NCI-H510A treated with DMSO at 0.1 percent for 48 hours (cell line): Measurements from ENCODE around the gene PPFIBP2.
"Not testable (repeated sequence)": the region's sequence is repeated elsewhere in the genome, so short reads cannot be mapped to it uniquely, and the experiment has no call there.

ENCODE experiments used
- DNase-seq: peaks from one replicate; lab custom pipeline; 2025; lab: John Stamatoyannopoulos, UW

PPFIBP2 gene

DNA sequence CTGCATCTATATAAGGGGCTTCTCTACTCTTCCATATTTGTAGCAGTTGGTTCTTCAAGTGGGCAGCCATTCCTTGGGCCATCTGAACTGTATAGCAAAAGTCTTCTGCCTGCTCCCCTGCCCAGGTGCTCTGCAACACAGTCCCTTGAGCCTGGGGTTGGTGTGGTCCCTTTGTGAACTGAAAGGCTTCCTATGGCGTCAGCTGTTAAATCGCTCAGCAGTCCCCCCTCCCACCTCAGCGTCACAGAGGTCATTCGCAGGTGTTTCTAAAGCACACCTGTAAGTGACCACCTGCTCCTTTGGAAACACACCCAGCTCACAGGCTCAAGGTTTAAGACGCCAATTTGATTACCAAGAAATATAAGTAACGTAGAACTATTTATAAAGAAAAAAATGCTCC is 122.6 kb downstream of the PPFIBP2 start:
- DNase-seq: no peak

DNA sequence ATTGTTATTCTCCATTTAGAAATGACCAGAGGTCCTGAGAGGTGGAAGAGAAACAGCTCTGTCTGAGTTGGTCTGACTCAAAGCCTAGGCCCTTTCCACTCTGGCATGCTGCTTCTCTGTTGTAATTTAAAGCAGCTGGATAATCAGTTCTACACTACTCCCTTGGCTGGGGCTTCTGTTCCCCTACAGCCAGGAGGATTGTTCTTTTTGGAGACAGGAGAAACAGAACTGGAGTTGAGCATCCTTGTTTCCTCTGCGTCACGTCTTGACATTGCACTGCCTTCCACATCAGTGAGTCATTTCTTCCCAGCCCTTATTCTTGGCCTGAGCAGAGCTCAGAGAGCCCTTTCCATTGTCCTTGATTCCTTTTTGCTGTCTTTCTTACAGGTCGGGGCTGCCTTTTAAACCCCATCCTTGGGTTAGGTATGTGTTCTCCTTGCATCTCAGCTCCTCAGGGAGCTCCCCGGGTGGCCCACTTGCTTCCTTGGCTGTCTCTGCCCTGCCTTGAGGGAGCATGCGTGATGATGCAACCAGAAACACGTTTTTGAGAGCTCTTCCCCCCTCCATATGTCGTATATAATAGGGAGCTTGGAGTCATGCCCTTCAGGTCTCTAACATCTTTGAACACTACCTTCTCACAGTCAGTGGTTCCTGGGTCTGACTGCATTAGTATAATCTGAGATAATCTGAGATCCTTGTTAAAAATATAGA is 123.8 kb downstream of the PPFIBP2 start:
- no peak for DNase-seq

DNA sequence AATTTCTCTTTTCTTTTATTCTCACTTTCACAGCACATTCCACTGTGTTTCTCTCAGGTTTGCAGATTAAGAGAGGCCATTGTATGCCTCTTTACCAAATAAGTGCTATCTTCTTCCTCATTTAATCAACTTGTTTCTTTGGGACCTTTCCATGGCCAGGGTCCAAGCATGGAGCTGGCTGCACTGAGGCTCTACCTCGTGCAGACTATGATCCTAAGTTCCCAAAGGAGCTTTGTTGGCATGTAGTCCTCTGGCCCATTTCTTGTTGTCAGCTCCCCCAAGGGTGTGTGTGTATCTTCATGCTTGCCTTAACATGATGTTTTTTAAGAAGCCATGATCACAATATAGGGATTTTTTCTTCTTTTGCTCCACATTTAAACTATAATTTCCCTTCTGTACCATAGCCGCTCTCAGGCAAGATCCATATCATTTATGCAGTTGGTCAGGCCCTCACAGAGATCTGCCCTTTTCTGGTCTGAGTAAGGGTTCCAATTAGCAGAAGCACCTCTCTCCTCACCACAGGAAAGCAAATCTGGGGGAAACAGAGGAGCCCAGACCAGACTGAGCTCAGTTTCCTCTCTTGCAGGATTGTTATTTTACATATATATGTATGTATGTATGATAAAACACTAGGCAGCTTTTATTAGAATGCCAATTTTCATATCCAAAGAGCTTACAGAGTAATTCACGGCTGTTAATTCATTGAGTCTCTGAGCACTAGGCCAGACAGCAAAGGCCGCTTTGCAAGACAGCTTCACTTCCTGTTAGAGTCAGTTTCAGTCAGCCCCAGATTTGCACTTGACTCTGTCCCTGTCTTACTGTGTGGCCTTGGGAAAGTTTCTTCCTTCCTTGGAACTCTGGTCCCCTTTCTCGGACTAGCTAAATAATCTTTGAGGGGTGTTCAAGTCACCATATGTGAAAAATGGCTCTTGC is 125.2 kb downstream of the PPFIBP2 start:
- DNase-seq: no peak

DNA sequence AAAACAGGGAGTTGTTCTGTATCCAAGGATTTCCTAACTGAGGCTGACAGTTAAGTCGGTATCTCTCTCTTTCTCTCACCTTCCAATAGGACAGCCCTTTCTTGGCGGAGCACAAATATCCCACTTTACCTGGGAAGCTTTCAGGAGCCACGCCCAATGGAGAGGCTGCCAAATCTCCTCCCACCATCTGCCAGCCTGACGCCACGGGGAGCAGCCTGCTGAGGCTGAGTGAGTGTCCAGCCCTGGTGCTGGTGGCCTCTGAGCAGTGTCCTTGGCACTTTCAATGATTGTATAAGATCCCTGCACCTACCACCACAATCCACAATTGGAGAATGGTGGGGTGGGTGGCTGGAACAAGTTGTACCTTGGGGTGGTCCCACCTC is 125.8 kb downstream of the PPFIBP2 start:
- peak; percentile 49 for DNase-seq

DNA sequence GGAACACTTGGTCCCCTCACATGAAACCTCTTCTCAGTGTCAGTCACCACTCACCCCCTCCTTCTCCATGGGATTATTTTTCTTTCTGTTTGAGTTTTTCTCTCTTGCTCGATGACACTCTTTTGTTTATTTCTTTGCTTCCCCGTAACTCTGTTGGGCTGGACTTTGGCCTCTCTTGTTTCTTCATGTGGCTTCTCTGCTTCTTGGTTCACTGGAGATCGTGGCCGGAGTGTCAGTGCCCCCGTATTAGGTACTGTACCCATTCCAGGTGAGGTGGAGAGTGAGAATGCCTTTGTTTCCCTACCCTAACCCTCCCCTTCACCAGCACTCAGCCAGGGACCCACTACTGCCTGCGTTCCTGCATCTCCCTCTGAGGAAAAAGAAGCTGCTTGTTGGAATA is 127.0 kb downstream of the PPFIBP2 start:
- no peak for DNase-seq

DNA sequence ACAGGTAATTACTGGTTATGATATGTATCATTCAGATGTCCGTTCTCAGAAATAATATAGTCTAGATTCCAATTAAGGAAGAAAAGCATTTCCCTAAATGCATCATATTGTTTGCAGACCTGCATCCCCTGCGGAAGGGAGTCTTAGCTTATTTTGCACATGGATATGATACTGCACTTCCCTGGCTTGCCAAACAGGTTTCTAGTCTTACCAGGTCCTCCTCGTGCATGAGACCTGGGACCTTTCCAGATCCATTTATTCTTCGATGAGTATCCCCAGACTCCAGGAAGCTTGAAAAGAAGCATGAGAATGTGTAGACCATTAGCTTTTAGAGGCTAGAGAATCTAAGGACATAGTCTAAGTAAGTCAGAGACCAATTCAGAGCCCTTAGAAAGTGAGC is 128.9 kb downstream of the PPFIBP2 start:
- peak; percentile 26 for DNase-seq

DNA sequence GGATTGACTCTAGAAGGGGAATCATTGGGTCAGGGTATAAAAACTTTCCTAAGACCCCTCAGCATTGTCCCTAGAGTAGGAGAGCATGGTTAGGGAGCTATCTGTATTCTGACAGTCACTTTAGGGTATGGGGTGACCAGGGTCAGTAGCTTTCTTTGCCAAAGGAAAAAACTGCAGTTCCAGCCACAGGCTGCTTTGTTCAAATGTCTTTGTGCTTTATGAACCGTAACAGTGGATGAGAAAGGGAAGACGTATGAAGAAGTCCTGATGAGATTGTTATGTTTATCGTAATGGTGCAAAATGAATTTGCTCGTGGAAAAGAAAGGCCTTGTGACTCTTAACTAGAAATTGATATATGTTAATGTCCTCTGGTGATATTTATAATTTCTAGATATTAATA is 129.5 kb downstream of the PPFIBP2 start:
- no peak for DNase-seq

DNA sequence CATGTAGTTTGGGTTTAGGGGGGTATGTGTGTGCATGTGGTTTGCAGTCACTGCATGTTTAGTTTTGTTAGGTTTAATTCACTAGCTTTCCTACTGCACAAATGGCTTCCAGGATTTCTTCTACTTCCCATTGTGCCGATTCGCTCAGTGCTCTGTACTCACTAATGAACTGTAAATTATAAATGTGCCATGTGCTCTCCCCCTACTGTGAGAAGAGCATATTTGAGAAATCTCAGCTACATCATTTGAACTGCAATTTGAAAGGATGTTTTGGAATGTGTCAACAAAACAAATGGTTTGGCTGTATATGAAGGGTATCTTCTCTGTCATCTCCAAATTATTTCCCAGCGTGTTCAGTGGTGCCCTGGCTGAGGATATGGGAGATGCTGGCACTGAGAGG is 131.4 kb downstream of the PPFIBP2 start:
- DNase-seq: no peak

DNA sequence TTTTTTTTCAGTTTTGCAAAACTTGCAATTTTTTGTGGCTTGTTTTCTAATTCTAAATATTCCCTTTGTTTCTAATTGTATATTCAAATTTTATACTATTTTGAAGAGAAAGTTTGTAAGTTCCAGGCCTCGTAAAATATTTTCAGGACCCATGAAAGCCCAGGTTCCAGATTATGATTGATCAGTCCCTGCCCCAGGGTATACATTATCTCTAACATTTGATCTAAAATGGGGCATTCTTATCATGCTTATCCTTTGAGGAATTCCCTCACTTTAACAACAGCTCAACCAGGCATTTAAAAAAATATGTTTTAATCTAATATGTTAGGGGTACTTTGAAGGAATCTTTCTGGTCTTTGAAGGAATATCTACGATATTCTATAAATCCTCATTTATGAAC is 133.1 kb downstream of the PPFIBP2 start:
- DNase-seq: no peak

DNA sequence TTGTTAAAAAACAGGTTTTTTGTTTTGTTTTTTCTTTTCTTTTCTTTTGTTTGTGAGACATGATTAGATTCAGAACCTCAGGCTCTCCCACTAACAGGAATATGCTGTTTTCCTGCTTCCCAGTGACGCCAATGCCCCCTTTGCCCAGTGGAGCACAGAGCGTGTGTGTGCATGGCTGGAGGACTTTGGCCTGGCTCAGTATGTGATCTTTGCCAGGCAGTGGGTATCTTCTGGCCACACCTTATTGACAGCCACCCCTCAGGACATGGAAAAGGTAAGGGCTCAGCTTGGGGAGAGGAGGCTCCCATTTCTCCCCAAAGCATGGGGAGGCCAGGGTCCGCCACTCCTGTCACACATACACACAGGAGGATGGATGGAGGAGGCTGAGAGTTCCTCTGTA is 134.5 kb downstream of the PPFIBP2 start:
- DNase-seq: no peak

DNA sequence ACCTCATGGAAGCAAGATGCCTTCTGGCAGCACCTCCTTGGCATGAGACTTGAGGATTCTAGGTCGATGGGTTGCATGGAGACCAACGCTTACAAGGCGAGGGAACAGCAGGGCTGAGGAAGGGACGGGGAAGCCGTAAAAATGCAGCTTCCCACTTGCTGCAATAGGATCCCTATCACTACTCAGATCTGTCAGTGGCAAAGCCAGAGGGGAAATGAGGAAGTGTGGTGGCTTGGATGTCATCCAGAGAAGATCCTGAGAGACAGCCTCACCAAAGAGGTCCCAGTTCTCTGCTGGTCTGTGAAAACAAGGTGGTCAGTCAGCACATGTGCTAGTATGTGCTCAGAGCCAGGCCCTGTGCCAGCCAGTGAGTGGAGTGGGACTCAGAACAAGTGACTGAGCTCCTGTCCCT is 137.3 kb downstream of the PPFIBP2 start:
- no peak for DNase-seq

DNA sequence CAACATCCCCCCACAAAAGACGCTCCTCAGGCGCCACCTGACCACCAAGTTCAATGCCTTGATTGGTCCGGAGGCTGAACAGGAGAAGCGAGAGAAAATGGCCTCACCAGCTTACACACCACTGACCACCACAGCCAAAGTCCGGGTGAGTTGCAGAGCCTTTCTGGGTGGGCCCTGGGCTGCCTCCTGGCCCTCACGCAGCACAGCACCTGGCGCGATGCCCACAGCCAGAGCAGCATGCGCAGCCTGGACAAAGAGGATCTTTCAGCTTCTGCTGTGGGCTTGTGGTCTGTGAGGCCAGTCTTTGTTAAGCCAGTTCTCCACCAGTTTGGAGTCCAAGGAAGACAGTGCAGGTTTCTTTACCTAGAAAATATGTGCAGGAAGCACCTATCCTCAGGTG is 137.9 kb downstream of the PPFIBP2 start:
- no peak for DNase-seq

DNA sequence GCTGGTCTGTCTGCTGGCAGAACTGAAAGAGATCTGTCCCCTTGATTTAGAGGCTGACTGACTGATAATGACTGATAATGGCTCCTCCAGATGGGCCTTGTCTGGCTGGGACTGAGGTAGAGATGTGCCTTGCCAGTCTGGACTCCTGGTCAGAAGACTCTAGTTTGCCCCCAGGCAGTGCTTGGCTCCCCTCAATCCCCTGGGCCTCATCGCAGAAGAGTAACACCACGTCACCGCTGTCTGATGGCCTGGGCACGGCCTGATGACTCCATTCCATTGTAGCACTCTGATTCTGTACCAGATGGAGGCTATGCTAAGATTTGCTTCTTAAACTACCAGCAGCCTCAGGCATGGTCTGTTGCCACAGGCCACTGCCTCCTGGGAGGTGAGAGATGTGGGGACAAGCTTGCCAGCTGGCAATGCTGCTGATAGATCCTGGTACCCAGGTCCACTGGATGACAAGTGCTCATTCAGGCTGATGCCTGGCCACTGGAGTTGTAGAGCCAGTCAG is 140.5 kb downstream of the PPFIBP2 start:
- DNase-seq: no peak

DNA sequence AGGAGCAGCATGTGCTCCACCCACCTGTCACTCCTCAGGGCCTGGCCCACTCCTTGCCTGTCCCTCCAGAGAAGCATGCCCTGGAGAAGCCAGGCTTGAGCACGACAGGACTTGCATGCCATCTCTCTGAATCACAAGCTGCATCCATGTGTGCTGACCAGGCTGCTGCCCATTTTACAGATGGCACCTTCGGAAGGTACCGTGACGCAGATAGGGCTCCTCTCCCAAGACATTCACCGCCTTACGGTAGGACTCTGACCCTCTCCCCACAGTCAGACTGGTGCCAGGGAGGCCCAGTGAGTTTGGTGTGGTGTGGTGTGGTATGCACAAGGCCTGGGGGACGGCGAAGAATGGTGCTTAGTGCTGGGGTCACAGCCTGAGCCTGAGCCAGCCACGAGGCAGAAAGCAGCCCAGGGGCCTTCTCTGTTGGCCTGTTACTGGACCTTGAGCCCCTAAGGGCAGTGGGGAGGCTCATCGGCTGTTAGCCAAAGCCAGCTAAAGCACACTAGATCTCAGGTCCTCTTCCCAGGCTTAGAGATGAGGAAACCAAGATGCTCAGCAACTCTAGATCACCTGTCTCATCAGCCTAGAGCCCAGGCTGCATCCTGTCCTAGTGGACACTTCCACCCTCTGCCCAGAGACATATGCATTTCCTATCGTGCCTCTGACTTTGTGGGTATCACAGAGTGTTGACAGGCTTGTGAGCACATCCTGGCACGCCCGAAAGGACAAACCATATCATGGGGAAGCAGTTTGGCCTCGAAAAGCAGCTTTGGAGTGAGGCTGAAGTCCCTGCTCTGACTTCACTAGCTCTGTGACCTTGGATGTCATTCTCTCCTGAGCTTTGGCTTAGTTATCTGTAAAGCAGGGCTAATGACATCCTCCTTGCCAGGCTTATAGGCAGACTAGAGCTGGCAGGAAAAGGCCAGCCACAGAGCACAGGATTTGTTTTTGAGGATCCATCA is 141.7 kb downstream of the PPFIBP2 start:
- DNase-seq: no peak

DNA sequence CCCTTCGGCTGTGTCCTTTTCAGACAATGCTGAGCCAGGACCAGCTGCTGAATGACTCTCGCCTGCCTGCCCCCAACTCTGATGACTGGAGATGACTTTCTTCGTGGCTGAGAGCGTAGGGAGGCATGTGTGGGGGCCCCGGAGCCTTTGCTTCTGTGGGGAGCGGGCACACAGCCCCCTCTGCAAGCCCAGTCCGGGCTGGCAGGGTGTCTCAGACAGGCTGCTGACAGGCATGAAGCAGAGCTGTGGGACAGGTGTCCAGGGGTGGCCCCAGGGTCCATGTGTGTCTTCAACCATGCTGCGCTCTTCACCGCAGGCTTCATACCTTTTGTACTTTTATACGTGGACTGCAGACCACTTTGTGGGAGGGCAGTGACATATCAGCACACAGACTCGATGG is 142.9 kb downstream of the PPFIBP2 start:
- DNase-seq: no peak

DNA sequence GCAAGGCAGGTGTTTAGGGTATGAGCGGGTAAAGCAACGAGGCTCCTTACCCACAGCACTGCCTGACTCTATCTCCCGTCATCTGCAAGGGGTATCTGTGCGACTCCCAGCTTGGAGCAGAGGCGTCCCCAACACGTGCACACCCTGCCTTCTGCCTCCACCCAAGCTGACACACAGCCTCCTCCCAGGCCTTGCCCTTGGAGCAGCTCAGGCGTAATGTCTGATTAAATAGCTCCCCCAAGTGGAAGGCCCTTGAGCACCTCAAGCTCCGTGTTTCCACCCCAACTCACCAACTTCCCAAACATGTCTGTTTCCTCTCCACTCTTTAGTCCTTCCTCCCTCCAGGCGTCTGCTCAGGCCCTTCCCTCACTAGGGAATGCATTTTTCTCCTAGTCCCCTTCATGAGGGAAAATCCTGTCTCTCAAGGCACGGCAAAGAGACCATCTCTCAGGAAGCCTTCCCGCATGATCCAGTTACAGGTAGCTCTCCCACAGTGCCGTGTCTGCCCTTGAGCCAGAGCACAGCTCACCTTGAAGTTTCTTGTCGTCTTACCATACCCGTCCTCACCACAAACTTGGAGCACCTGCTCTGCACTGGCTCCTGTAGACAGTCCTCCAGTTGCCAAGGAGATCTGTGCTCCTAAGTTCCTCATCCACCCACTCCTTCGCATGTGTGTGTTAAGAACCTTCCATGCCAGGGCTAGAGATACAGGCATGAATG is 143.7 kb downstream of the PPFIBP2 start:
- peak; percentile 4 for DNase-seq

DNA sequence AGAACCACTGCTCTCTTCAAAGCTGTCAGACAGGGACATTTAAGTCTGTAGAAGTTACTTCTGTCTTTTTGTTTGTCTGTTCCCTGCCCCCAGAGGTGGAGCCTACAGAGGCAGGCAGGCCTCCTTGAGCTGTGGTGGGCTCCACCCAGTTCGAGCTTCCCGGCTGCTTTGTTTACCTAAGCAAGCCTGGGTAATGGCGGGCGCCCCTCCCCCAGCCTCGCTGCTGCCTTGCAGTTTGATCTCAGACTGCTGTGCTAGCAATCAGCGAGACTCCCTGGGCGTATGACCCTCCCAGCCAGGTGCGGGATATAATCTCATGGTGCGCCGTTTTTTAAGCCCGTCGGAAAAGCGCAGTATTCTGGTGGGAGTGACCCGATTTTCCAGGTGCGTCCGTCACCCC is 149.7 kb downstream of the PPFIBP2 start:
- not testable (repeated sequence) for DNase-seq

DNA sequence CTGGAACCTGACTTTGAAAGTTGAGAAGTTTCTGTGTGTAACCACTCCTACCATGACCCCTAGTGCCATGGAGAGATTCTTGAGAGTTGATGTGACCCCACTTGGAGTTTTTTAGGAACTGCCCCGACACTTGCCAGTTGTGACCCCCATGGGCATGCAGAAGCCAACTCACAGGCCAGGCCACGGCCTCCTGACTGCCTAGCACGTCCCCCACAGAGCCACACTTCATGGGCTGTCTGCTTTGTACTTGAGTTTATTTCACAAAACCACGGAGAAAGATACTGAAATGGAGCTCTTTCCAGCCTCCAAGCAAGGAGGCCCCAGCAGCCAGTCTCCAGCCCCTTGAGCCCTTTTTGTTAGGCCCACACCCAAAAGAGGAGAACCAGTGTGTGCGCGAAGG is 151.1 kb downstream of the PPFIBP2 start:
- DNase-seq: no peak

DNA sequence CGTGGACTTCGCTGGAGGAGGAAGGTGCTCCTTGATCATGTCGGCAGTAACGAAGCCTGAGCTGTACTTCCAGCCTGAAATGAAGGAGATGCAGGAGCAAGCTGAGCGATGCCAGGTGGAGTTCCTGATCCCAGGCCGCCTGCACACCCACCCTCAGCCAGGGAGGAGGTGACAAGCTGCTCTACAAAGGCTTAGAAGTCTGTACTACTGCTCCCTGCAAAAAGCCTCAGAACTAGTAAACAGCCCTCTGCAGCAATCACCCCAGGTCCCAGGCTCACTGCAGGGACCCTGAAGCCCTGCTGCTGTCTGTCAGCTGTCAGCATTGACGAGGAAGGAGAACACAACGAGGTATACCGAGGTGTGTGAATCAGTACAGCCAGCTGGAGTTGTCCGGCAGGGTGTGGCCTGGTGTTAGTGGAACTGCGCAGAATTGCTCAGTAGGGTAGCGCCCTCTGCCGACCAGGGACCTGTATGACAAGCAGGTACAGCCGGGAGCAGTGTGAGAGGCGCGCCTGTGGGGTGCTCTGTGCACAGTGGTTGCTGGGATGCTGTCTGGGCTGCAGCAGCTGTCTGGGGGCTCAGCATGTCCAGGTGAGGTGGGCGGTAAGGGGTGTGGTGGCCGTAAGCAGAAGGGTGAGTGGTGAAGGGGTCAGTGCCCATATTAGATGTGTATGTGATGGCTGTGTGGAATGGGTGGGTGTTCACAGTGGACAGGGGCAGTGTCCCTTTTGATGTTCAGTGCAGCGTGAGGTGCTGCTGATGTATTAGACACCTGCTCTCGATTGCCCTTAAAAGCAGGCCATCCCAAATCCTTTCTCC is 151.9 kb downstream of the PPFIBP2 start:
- peak; percentile 45 for DNase-seq

DNA sequence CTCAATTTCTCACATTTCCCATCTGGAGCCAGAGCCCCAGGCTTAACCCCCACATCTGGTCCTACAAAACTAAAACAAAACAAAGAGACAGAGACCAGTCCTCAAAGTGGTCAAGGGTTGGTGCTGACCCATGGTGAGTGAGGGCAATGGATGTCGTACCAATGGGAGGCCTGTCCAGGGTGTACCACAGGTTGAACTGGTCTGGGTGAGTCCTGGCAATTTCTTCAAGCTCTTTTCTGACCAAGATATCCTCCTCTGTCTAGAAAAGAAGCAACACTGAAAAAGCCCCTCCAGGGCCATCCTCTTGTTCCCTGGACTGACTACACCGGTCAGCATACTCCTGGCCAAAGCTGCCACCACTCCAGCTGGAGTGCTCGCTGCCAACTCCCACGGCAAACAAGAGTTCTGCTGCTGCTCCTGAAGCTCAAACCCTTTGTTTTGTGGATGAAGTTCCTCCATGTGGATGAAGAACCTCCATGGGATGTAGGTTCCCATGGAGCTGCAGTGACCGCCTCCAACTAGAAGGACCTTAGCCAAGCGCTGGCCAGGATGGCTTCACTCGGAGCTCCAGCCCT is 152.6 kb downstream of the PPFIBP2 start:
- DNase-seq: no peak
